Endodermal cell (in vitro differentiated cells): ENCODE data around the gene RAB3IP. TPM values are rescaled to one million over a fixed set of nuclear protein-coding genes. Genes with fewer than 3 reads are reported as not detected.

ENCODE experiments used
- DNase-seq: peaks from one replicate; pipeline ENCODE4 v3.0.0-alpha.2; 2017
- H3K27ac ChIP-seq: 2 replicates; pipeline ENCODE4 v1.5.1; 2013; ENCODE audit warnings: mild to moderate bottlenecking, low read depth, low read length, moderate library complexity
- H3K27me3 ChIP-seq: 2 replicates; pipeline ENCODE4 v1.6.1; 2013; ENCODE audit warnings: mild to moderate bottlenecking, low read length, moderate library complexity; ENCODE audit not compliant: insufficient read depth, control insufficient read depth, poor library complexity, severe bottlenecking
- H3K36me3 ChIP-seq: 2 replicates; pipeline ENCODE4 v1.7.0; 2013; ENCODE audit warnings: mild to moderate bottlenecking, low read length, moderate library complexity; ENCODE audit not compliant: control insufficient read depth, insufficient read depth
- H3K4me1 ChIP-seq: one replicate; pipeline ENCODE4 v1.7.0; 2013; ENCODE audit warnings: low read length; ENCODE audit not compliant: control insufficient read depth, insufficient read depth
- H3K4me3 ChIP-seq: 2 replicates; pipeline ENCODE4 v1.5.1; 2013; ENCODE audit warnings: mild to moderate bottlenecking, low read length, moderate library complexity
- H3K9ac ChIP-seq: 2 replicates; pipeline ENCODE4 v1.6.1; 2013; ENCODE audit warnings: mild to moderate bottlenecking, low read length, moderate library complexity; ENCODE audit not compliant: poor library complexity, severe bottlenecking; ENCODE audit errors: extremely low read depth
- H3K9me3 ChIP-seq: 2 replicates; pipeline ENCODE4 v1.6.1; 2013; ENCODE audit warnings: mild to moderate bottlenecking, low read length, moderate library complexity; ENCODE audit not compliant: control insufficient read depth
- H3K27ac Mint-ChIP-seq: 2 replicates; pipeline ENCODE4 v1.8.0; 2020; ENCODE audit warnings: mixed read lengths
- H3K27me3 Mint-ChIP-seq: 2 replicates; pipeline ENCODE4 v1.8.0; 2021; ENCODE audit warnings: mild to moderate bottlenecking, mixed read lengths; ENCODE audit not compliant: insufficient read depth
- H3K36me3 Mint-ChIP-seq: 2 replicates; pipeline ENCODE4 v1.8.0; 2020; ENCODE audit warnings: low read depth, mixed read lengths
- H3K4me1 Mint-ChIP-seq: 2 replicates; pipeline ENCODE4 v1.8.0; 2020; ENCODE audit warnings: mixed read lengths
- H3K4me3 Mint-ChIP-seq: 2 replicates; pipeline ENCODE4 v1.8.0; 2020; ENCODE audit warnings: mild to moderate bottlenecking, moderate library complexity, mixed read lengths
- H3K9me3 Mint-ChIP-seq: 2 replicates; pipeline ENCODE4 v1.8.0; 2020; ENCODE audit warnings: mild to moderate bottlenecking, mixed read lengths
- CTCF ChIP-seq: fragments of 200-600 bp; sonication (generic); conservative IDR thresholded peaks from 2 replicates; pipeline ENCODE4 v1.5.0; 2021; ENCODE audit warnings: antibody characterized with exemption, mild to moderate bottlenecking
- WGBS, 2 experiments: methylation state at CpG; one replicate each; pipeline versions ENCODE4 v1.1.5 to v1.1.7; 2013; ENCODE audit warnings: missing lambda C conversion rate in 2 of 2, mixed read lengths in 1 of 2; ENCODE audit not compliant: insufficient coverage in 1 of 2, insufficient read length in 1 of 2; 5-methylcytosine and 5-hydroxymethylcytosine counted together
- total RNA-seq, 2 donors: library from RNA; stranded (reverse); fragmentation: NEBNext Ultra II Directional in 1 of 2; extraction: Animal tissue kit (Norgen Biotek cat#: 25700) in 1 of 2; gene quantifications; 2 replicates in 1 of 2; 3 replicates in 1 of 2; pipeline ENCODE4 v1.2.1, GENCODE V29; 2021

The RAB3IP gene
- total RNA-seq, 2 donors from 2014 or later: 48.3 to 52.8 TPM

GRCh38 chr12:69866698-69867097, 128.0 kb downstream of the RAB3IP start:
- no peaks in the 10 kb centered on the region for H3K9me3 Mint-ChIP-seq
- Histone ChIP-seq H3K4me1 (no peaks in the 10 kb centered on the region), H3K9me3 (no peaks in the 10 kb centered on the region), H3K27me3 (no peaks in the 10 kb centered on the region), H3K9ac (no peak overlapping the region), H3K36me3 (no peaks in the 10 kb centered on the region), H3K4me3 (no peak overlapping the region), H3K27ac (no peak overlapping the region)
- no peak overlapping the region for H3K4me3 Mint-ChIP-seq
- H3K36me3 Mint-ChIP-seq: no peaks in the 10 kb centered on the region
- H3K27me3 Mint-ChIP-seq: no peaks in the 10 kb centered on the region
- TF ChIP-seq CTCF: no peak
- no peak overlapping the region for H3K27ac Mint-ChIP-seq
- no peaks in the 10 kb centered on the region for H3K4me1 Mint-ChIP-seq
- no peak for DNase-seq
- WGBS, 2 experiments: 87 to 88% methylated on average over 4 of the region's 4 CpGs

GRCh38 chr12:69868695-69869094, 130.0 kb downstream of the RAB3IP start:
- Histone ChIP-seq H3K9me3 (no peaks in the 10 kb centered on the region), H3K36me3 (no peaks in the 10 kb centered on the region), H3K27ac (no peak overlapping the region), H3K4me1 (no peaks in the 10 kb centered on the region), H3K4me3 (no peak overlapping the region), H3K27me3 (no peaks in the 10 kb centered on the region), H3K9ac (no peak overlapping the region)
- no peak for DNase-seq
- H3K36me3 Mint-ChIP-seq: no peaks in the 10 kb centered on the region
- no peak for TF ChIP-seq CTCF
- H3K4me1 Mint-ChIP-seq: no peaks in the 10 kb centered on the region
- no peak overlapping the region for H3K27ac Mint-ChIP-seq
- H3K4me3 Mint-ChIP-seq: no peak overlapping the region
- no peaks in the 10 kb centered on the region for H3K27me3 Mint-ChIP-seq
- 92% methylated on average over 8 of the region's 9 CpGs; no CpG with 5 or more reads in 1 of the 2 experiments for whole genome bisulfite sequencing, 2 experiments
- no peaks in the 10 kb centered on the region for H3K9me3 Mint-ChIP-seq

- TF ChIP-seq CTCF: no peak
- no peak for DNase-seq
- WGBS, 2 experiments: 0 to 57% methylated on average over 1 to 3 of the region's 3 CpGs
- no peaks in the 10 kb centered on the region for H3K36me3 ChIP-seq
- H3K27me3 ChIP-seq: no peaks in the 10 kb centered on the region
- Mint-ChIP-seq H3K4me3 (no peak overlapping the region), H3K27me3 (no peaks in the 10 kb centered on the region), H3K36me3 (no peaks in the 10 kb centered on the region), H3K9me3 (no peaks in the 10 kb centered on the region), H3K27ac (no peak overlapping the region), H3K4me1 (no peaks in the 10 kb centered on the region)
- H3K27ac ChIP-seq: no peak overlapping the region
- no peak overlapping the region for H3K9ac ChIP-seq
- H3K4me1 ChIP-seq: no peaks in the 10 kb centered on the region
- H3K4me3 ChIP-seq: no peak overlapping the region
- no peaks in the 10 kb centered on the region for H3K9me3 ChIP-seq
Observed at GRCh38 chr12:69872804-69873203, 134.1 kb downstream of the RAB3IP start.

Other genes starting within 250 kb of the RAB3IP start
- 100 to 1,000 TPM; 284 to 319 TPM for gene CCT2, start 153.4 kb upstream of the RAB3IP start, total RNA-seq
- gene LRRC10, start 128.0 kb upstream of the RAB3IP start, total RNA-seq: not detected
- not detected for gene BEST3, start 39.6 kb upstream of the RAB3IP start, total RNA-seq
- under 1 TPM; 0.15 to 0.55 TPM for gene MYRFL, start 86.4 kb downstream of the RAB3IP start, total RNA-seq